Measurements from ENCODE around the gene REX1BD. TPM values are rescaled to one million over a fixed set of nuclear protein-coding genes. Genes with fewer than 3 reads are reported as not detected.

REX1BD gene
- total RNA-seq, 1 experiment from 2014 or later: 97.1 TPM

DNA sequence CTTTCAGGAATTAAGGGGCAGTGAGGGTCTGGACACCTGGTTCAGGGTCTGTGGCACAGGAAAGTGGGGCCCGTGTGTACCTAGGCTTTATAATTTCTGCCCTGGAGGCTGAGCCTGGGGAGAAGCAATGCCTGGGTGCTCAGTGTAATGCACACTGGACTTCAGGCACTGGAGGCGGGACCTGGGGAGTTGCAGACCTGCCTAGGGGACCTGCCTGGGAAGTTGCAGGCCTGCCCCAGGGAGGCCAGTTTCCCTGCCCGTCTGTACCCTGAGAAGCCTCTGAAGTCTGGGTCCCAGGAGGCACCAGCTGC is 21.6 kb downstream of the REX1BD start:
- no peak overlapping the region for H3K4me3 ChIP-seq (replicated peaks in 1 of 2; ENCODE audit: low read depth in 1 of 2, low read length in 2 of 2)
- peaks cover 25 to 52% of the 10 kb centered on the region in 2 experiments for H3K4me1 ChIP-seq (ENCODE audit: control insufficient read depth in 1 of 2, insufficient read depth in 2 of 2, low read length in 2 of 2)
- ChIA-PET CTCF (no interaction called here), POLR2A (no interaction called here), RAD21 (ENCODE audit: low non-redundant PET in 1 of 2, low total read pairs in 2 of 2, uncharacterized antibody in 2 of 2, unreplicated experiment in 2 of 2) (interaction anchor here in 1 of 2 experiments (0.6 kb wide), 1 partner anchor 147 kb away, joined by 6 read pairs; no protein-coding TSS in a partner anchor)
- DNase-seq (ENCODE audit: low read depth, low spot score): no peak
- no peak overlapping the region for H2AFZ ChIP-seq (ENCODE audit: low read depth, low read length, poor library complexity, severe bottlenecking)
- no peaks in the 10 kb centered on the region for H4K20me1 ChIP-seq (ENCODE audit: insufficient read depth)
- H3K9me3 ChIP-seq (ENCODE audit: control insufficient read depth in 1 of 2, insufficient read depth in 1 of 2, low read depth in 1 of 2, low read length in 2 of 2): no peaks in the 10 kb centered on the region
- no peaks in the 10 kb centered on the region for H3K36me3 ChIP-seq (ENCODE audit: control insufficient read depth in 1 of 2, insufficient read depth in 2 of 2, low read length in 2 of 2)
- ATAC-seq: no peak
- H3K79me2 ChIP-seq (ENCODE audit: insufficient read depth, low read length): no peaks in the 10 kb centered on the region
- H3K27ac ChIP-seq (ENCODE audit: low read depth, low read length): no peak overlapping the region; the same call in 1 of the 2 replicates
- BruUV-seq (replicated peaks): no TSS peak
- intact Hi-C loops (cut with micrococcal nuclease): no loop called here
- H3K9ac ChIP-seq (ENCODE audit: low read length): no peak overlapping the region
- no peak for TF ChIP-seq FOSL1 (IDR thresholded peaks at IDR 0.05; ENCODE audit: low read depth)
- TF ChIP-seq SRF (IDR thresholded peaks at IDR 0.05; ENCODE audit: low read depth): no peak
- TF ChIP-seq POLR2A (IDR thresholded peaks at IDR 0.05; ENCODE audit: borderline replicate concordance, extremely low read depth, insufficient read depth, insufficient read length): no peak
- TF ChIP-seq TCF7L2 (IDR thresholded peaks at IDR 0.05; ENCODE audit: borderline replicate concordance, extremely low read depth, insufficient read depth, insufficient read length): no peak
- TF ChIP-seq EZH2 (IDR thresholded peaks at IDR 0.05): no peak
- TF ChIP-seq SP1 (IDR thresholded peaks at IDR 0.05; ENCODE audit: low read depth): no peak
- TF ChIP-seq MAX (IDR thresholded peaks at IDR 0.05): no peak
- TF ChIP-seq YY1 (IDR thresholded peaks at IDR 0.05; ENCODE audit: extremely low read depth, insufficient replicate concordance, low read depth, low read length): no peak
- TF ChIP-seq, protein P1, sequence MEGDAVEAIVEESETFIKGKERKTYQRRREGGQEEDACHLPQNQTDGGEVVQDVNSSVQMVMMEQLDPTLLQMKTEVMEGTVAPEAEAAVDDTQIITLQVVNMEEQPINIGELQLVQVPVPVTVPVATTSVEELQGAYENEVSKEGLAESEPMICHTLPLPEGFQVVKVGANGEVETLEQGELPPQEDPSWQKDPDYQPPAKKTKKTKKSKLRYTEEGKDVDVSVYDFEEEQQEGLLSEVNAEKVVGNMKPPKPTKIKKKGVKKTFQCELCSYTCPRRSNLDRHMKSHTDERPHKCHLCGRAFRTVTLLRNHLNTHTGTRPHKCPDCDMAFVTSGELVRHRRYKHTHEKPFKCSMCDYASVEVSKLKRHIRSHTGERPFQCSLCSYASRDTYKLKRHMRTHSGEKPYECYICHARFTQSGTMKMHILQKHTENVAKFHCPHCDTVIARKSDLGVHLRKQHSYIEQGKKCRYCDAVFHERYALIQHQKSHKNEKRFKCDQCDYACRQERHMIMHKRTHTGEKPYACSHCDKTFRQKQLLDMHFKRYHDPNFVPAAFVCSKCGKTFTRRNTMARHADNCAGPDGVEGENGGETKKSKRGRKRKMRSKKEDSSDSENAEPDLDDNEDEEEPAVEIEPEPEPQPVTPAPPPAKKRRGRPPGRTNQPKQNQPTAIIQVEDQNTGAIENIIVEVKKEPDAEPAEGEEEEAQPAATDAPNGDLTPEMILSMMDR (IDR thresholded peaks at IDR 0.05 in 2 of 3, conservative IDR thresholded peaks at IDR 0.05 in 1 of 3; ENCODE audit: borderline replicate concordance in 1 of 3, insufficient read depth in 1 of 3, low read depth in 2 of 3, low read length in 2 of 3): no peak
- no peak for TF ChIP-seq ELF1 (IDR thresholded peaks at IDR 0.05; ENCODE audit: borderline replicate concordance, low read depth)
- no peak for TF ChIP-seq EZH2phosphoT487 (IDR thresholded peaks at IDR 0.05; ENCODE audit: borderline replicate concordance)
- no peak for TF ChIP-seq JUND (IDR thresholded peaks at IDR 0.05)
- TF ChIP-seq ZFX (IDR thresholded peaks at IDR 0.05): no peak
- no peak for TF ChIP-seq CBX3 (IDR thresholded peaks at IDR 0.05; ENCODE audit: low read depth)
- no peak for TF ChIP-seq SIN3A (IDR thresholded peaks at IDR 0.05; ENCODE audit: low read depth)
- no peaks in the 10 kb centered on the region for H3K9me2 ChIP-seq (ENCODE audit: insufficient read depth)
- peaks cover 33% of the 10 kb centered on the region; the same call in 1 of the 2 replicates for H3K27me3 ChIP-seq (ENCODE audit: insufficient read depth, low read length)
- peak overlapping the region; percentile 40 for H3K4me2 ChIP-seq (ENCODE audit: low read length)

Data from HCT116 (cell line).